Neural progenitor cell (in vitro differentiated cells): Measurements from ENCODE around the gene GLIS1. TPM values are rescaled to one million over a fixed set of nuclear protein-coding genes. Genes with fewer than 3 reads are reported as not detected.

Source experiments
- DNase-seq: peaks from one replicate; pipeline ENCODE4 v3.0.0-alpha.2; 2016; ENCODE audit warnings: low spot score
- H2AFZ ChIP-seq: fragments of 200-600 bp; sonication (generic); replicated peaks from 2 replicates; pipeline ENCODE4 v1.6.1; 2016; ENCODE audit warnings: antibody characterized with exemption
- H3F3A ChIP-seq: fragments of 200-600 bp; sonication (generic); 2 replicates; pipeline ENCODE4 v1.6.1; 2016; ENCODE audit warnings: antibody characterized with exemption, low read depth
- H3K27ac ChIP-seq: fragments of 200-600 bp; sonication (generic); 2 replicates; pipeline ENCODE4 v1.5.1; 2016; ENCODE audit warnings: mild to moderate bottlenecking
- H3K27me3 ChIP-seq: fragments of 200-600 bp; sonication (generic); 2 replicates; pipeline ENCODE4 v1.6.1; 2016; ENCODE audit warnings: mild to moderate bottlenecking, moderate library complexity
- H3K36me3 ChIP-seq: fragments of 200-600 bp; sonication (generic); 2 replicates; pipeline ENCODE4 v1.5.1; 2016
- H3K4me1 ChIP-seq: fragments of 200-600 bp; sonication (generic); 2 replicates; pipeline ENCODE4 v1.6.1; 2016; ENCODE audit warnings: mixed run types
- H3K4me2 ChIP-seq: fragments of 200-600 bp; sonication (generic); 2 replicates; pipeline ENCODE4 v1.6.1; 2016
- H3K4me3 ChIP-seq: fragments of 200-600 bp; sonication (generic); 2 replicates; pipeline ENCODE4 v1.5.1; 2016
- H3K79me2 ChIP-seq: fragments of 200-600 bp; sonication (generic); 2 replicates; pipeline ENCODE4 v1.6.1; 2016; ENCODE audit warnings: low read depth
- H3K9ac ChIP-seq: fragments of 200-600 bp; sonication (generic); 2 replicates; pipeline ENCODE4 v1.6.1; 2016
- H3K9me3 ChIP-seq: fragments of 200-600 bp; sonication (generic); 2 replicates; pipeline ENCODE4 v1.5.1; 2016; ENCODE audit warnings: low read depth
- H4K20me1 ChIP-seq: fragments of 200-600 bp; sonication (generic); 2 replicates; pipeline ENCODE4 v1.6.1; 2016; ENCODE audit warnings: low read depth
- H3K27ac Mint-ChIP-seq: 3 replicates; pipeline ENCODE4 v1.8.0; 2021; ENCODE audit warnings: mixed read lengths
- H3K27me3 Mint-ChIP-seq: 2 replicates; pipeline ENCODE4 v1.8.0; 2022; ENCODE audit warnings: low read depth, mild to moderate bottlenecking, inconsistent platforms, moderate library complexity, mixed read lengths; ENCODE audit not compliant: insufficient read depth
- H3K36me3 Mint-ChIP-seq: 3 replicates; pipeline ENCODE4 v1.8.0; 2021; ENCODE audit warnings: mixed read lengths
- H3K4me1 Mint-ChIP-seq: 3 replicates; pipeline ENCODE4 v1.8.0; 2021; ENCODE audit warnings: mixed read lengths
- H3K4me3 Mint-ChIP-seq: 3 replicates; pipeline ENCODE4 v1.8.0; 2021; ENCODE audit warnings: mild to moderate bottlenecking, moderate library complexity, mixed read lengths
- H3K9me3 Mint-ChIP-seq: 3 replicates; pipeline ENCODE4 v1.8.0; 2020; ENCODE audit warnings: mixed read lengths
- EZH2 ChIP-seq: fragments of 200-600 bp; sonication (generic); IDR thresholded peaks from 2 replicates; pipeline ENCODE4 v1.6.1; 2017; ENCODE audit warnings: antibody characterized with exemption, mild to moderate bottlenecking, moderate library complexity
- EZH2phosphoT487 ChIP-seq: fragments of 200-600 bp; sonication (generic); IDR thresholded peaks from 2 replicates; pipeline ENCODE4 v1.6.1; 2017; ENCODE audit warnings: antibody characterized with exemption
- total RNA-seq: library from RNA; depleted of rRNA; stranded (reverse); fragments of >200 nt; gene quantifications from 2 replicates; pipeline ENCODE4 v1.2.3, GENCODE V29; 2015; ENCODE audit warnings: low replicate concordance
- TF ChIP-seq, protein P1 (sequence below): fragments of 200-600 bp; sonication (generic); IDR thresholded peaks from 2 replicates; pipeline ENCODE4 v1.5.1; 2017; ENCODE audit warnings: antibody characterized with exemption, mild to moderate bottlenecking

Gene GLIS1
- total RNA-seq, 1 donor from 2014 or later: not detected

- no peaks in the 10 kb centered on the region for H3K27me3 Mint-ChIP-seq
- H3K9me3 Mint-ChIP-seq: no peaks in the 10 kb centered on the region
Observed at GRCh38 chr1:53601031-53601745, 137.8 kb downstream of the GLIS1 start.

GRCh38 chr1:53600561-53600960, 138.4 kb downstream of the GLIS1 start:
- H3K4me3 Mint-ChIP-seq: no peak overlapping the region
- H2AFZ ChIP-seq: no peak overlapping the region
- H3K9me3 ChIP-seq: no peaks in the 10 kb centered on the region
- no peaks in the 10 kb centered on the region for H3K4me1 ChIP-seq
- no peaks in the 10 kb centered on the region for H4K20me1 ChIP-seq
- H3K36me3 Mint-ChIP-seq: no peaks in the 10 kb centered on the region
- no peak for DNase-seq
- no peaks in the 10 kb centered on the region for H3K4me1 Mint-ChIP-seq
- no peaks in the 10 kb centered on the region for H3K79me2 ChIP-seq
- H3K27me3 ChIP-seq: no peaks in the 10 kb centered on the region
- H3K9ac ChIP-seq: no peak overlapping the region
- no peak overlapping the region for H3K27ac ChIP-seq
- TF ChIP-seq EZH2 (no peak), EZH2phosphoT487 (no peak)
- TF ChIP-seq, protein P1, sequence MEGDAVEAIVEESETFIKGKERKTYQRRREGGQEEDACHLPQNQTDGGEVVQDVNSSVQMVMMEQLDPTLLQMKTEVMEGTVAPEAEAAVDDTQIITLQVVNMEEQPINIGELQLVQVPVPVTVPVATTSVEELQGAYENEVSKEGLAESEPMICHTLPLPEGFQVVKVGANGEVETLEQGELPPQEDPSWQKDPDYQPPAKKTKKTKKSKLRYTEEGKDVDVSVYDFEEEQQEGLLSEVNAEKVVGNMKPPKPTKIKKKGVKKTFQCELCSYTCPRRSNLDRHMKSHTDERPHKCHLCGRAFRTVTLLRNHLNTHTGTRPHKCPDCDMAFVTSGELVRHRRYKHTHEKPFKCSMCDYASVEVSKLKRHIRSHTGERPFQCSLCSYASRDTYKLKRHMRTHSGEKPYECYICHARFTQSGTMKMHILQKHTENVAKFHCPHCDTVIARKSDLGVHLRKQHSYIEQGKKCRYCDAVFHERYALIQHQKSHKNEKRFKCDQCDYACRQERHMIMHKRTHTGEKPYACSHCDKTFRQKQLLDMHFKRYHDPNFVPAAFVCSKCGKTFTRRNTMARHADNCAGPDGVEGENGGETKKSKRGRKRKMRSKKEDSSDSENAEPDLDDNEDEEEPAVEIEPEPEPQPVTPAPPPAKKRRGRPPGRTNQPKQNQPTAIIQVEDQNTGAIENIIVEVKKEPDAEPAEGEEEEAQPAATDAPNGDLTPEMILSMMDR: no peak
- H3K27ac Mint-ChIP-seq: no peak overlapping the region
- no peaks in the 10 kb centered on the region for H3K36me3 ChIP-seq
- H3F3A ChIP-seq: no peaks in the 10 kb centered on the region
- no peak overlapping the region for H3K4me3 ChIP-seq
- H3K4me2 ChIP-seq: no peak overlapping the region
- H3K9me3 Mint-ChIP-seq: no peaks in the 10 kb centered on the region
- H3K27me3 Mint-ChIP-seq: no peaks in the 10 kb centered on the region

More at GRCh38 chr1:53601031-53601745, 137.8 kb downstream of the GLIS1 start:
- no peak overlapping the region for H3K4me2 ChIP-seq
- H3K27ac ChIP-seq: no peak overlapping the region
- no peak overlapping the region for H3K4me3 Mint-ChIP-seq
- no peak overlapping the region for H3K9ac ChIP-seq
- no peak overlapping the region for H2AFZ ChIP-seq
- no peaks in the 10 kb centered on the region for H3F3A ChIP-seq
- TF ChIP-seq, protein P1: no peak
- no peak for TF ChIP-seq EZH2
- no peak for TF ChIP-seq EZH2phosphoT487
- no peaks in the 10 kb centered on the region for H3K36me3 ChIP-seq
- H3K4me3 ChIP-seq: no peak overlapping the region
- H3K36me3 Mint-ChIP-seq: no peaks in the 10 kb centered on the region
- DNase-seq: no peak
- H3K79me2 ChIP-seq: no peaks in the 10 kb centered on the region
- no peaks in the 10 kb centered on the region for H3K4me1 ChIP-seq
- H3K4me1 Mint-ChIP-seq: no peaks in the 10 kb centered on the region
- no peaks in the 10 kb centered on the region for H4K20me1 ChIP-seq
- H3K27ac Mint-ChIP-seq: peak overlapping the region; percentile 33
- no peaks in the 10 kb centered on the region for H3K9me3 ChIP-seq
- no peaks in the 10 kb centered on the region for H3K27me3 ChIP-seq

GRCh38 chr1:53600001-53600400, 139.0 kb downstream of the GLIS1 start:
- Histone ChIP-seq H3K79me2 (no peaks in the 10 kb centered on the region), H3K4me3 (no peak overlapping the region), H3K27me3 (no peaks in the 10 kb centered on the region), H3K27ac (no peak overlapping the region), H3K9ac (no peak overlapping the region), H2AFZ (no peak overlapping the region), H3K9me3 (no peaks in the 10 kb centered on the region), H3K36me3 (no peaks in the 10 kb centered on the region), H3K4me1 (no peaks in the 10 kb centered on the region), H4K20me1 (no peaks in the 10 kb centered on the region), H3K4me2 (no peak overlapping the region), H3F3A (no peaks in the 10 kb centered on the region)
- no peaks in the 10 kb centered on the region for H3K4me1 Mint-ChIP-seq
- H3K36me3 Mint-ChIP-seq: no peaks in the 10 kb centered on the region
- no peak overlapping the region for H3K4me3 Mint-ChIP-seq
- no peak for DNase-seq
- H3K9me3 Mint-ChIP-seq: no peaks in the 10 kb centered on the region
- TF ChIP-seq, protein P1: no peak
- TF ChIP-seq EZH2 (no peak), EZH2phosphoT487 (no peak)
- H3K27ac Mint-ChIP-seq: no peak overlapping the region
- H3K27me3 Mint-ChIP-seq: no peaks in the 10 kb centered on the region
